SK-N-SH treated with all-trans-retinoic acid at 6 μM for 48 hours (cell line): ENCODE measurements around the gene SUPT16H.

Experiments used
- ATAC-seq: fragments of 200-7000 bp; cut with Tn5 transposase; 3 replicates; pipeline ENCODE4 v1.9.1; 2020; ENCODE audit warnings: mild to moderate bottlenecking, moderate library complexity
- ARNTL ChIP-seq: fragments of 450-650 bp; formaldehyde crosslinking; IDR thresholded peaks from 2 replicates; pipeline ENCODE4 v1.5.0; 2020; ENCODE audit warnings: low read depth, mild to moderate bottlenecking, moderate library complexity, borderline replicate concordance
- CSDC2 ChIP-seq: fragments of 250-450 bp; sonication (Bioruptor Pico); IDR thresholded peaks from 2 replicates; pipeline ENCODE4 v1.5.0; 2020; ENCODE audit warnings: mild to moderate bottlenecking, moderate library complexity
- GLIS3 ChIP-seq: fragments of 250-450 bp; sonication (Bioruptor Pico); IDR thresholded peaks from 2 replicates; pipeline ENCODE4 v1.5.0; 2020; ENCODE audit warnings: mild to moderate bottlenecking, moderate library complexity
- OSR1 ChIP-seq: fragments of 250-450 bp; sonication (Bioruptor Pico); IDR thresholded peaks from 2 replicates; pipeline ENCODE4 v1.8.0; 2022; ENCODE audit warnings: moderate library complexity, mild to moderate bottlenecking, inconsistent platforms
- RARB ChIP-seq: fragments of 250-450 bp; sonication (Bioruptor Pico); IDR thresholded peaks from 2 replicates; pipeline ENCODE4 v1.8.0; 2021; ENCODE audit warnings: mild to moderate bottlenecking, moderate library complexity
- SNAI2 ChIP-seq: fragments of 250-450 bp; sonication (Bioruptor Pico); IDR thresholded peaks from 2 replicates; pipeline ENCODE4 v1.5.0; 2020; ENCODE audit warnings: mild to moderate bottlenecking, moderate library complexity
- TCF4 ChIP-seq: fragments of 250-450 bp; sonication (Bioruptor Pico); IDR thresholded peaks from 2 replicates; pipeline ENCODE4 v1.8.0; 2021; ENCODE audit warnings: mild to moderate bottlenecking, moderate library complexity, borderline replicate concordance
- TOX ChIP-seq: fragments of 250-450 bp; sonication (Bioruptor Pico); IDR thresholded peaks from 2 replicates; pipeline ENCODE4 v1.8.0; 2021; ENCODE audit warnings: mild to moderate bottlenecking, moderate library complexity, borderline replicate concordance
- ZC3H10 ChIP-seq: fragments of 250-450 bp; sonication (Bioruptor Pico); IDR thresholded peaks from 2 replicates; pipeline ENCODE4 v1.5.1; 2021; ENCODE audit warnings: mild to moderate bottlenecking, moderate library complexity
- ZFP3 ChIP-seq: fragments of 250-450 bp; sonication (Bioruptor Pico); IDR thresholded peaks from 2 replicates; pipeline ENCODE4 v1.5.0; 2020; ENCODE audit warnings: mild to moderate bottlenecking, moderate library complexity
- ZFP30 ChIP-seq: fragments of 450-650 bp; formaldehyde crosslinking; IDR thresholded peaks from 2 replicates; pipeline ENCODE4 v1.5.0; 2022; ENCODE audit warnings: mild to moderate bottlenecking, moderate library complexity
- ZNF8 ChIP-seq: fragments of 450-650 bp; formaldehyde crosslinking; IDR thresholded peaks from 2 replicates; pipeline ENCODE4 v1.5.0; 2020; ENCODE audit warnings: mild to moderate bottlenecking, moderate library complexity
- TF ChIP-seq, protein P1 (sequence below): fragments of 250-450 bp; sonication (Bioruptor Pico); IDR thresholded peaks from 2 replicates; pipeline ENCODE4 v1.5.1; 2020; ENCODE audit warnings: low read depth, mild to moderate bottlenecking, moderate library complexity
- TF ChIP-seq, protein P2 (sequence below): fragments of 250-450 bp; sonication (Bioruptor Pico); IDR thresholded peaks from 2 replicates; pipeline ENCODE4 v1.5.0; 2020; ENCODE audit warnings: mild to moderate bottlenecking, moderate library complexity
- TF ChIP-seq, protein P3 (sequence below): fragments of 250-450 bp; sonication (Bioruptor Pico); IDR thresholded peaks from 2 replicates; pipeline ENCODE4 v1.5.1; 2021; ENCODE audit warnings: mild to moderate bottlenecking, moderate library complexity
- TF ChIP-seq, protein P4 (sequence below): fragments of 250-450 bp; sonication (Bioruptor Pico); IDR thresholded peaks from 2 replicates; pipeline ENCODE4 v1.8.0; 2021; ENCODE audit warnings: low read depth, mild to moderate bottlenecking, moderate library complexity, borderline replicate concordance
- TF ChIP-seq, protein P5 (sequence below): fragments of 250-450 bp; sonication (Bioruptor Pico); IDR thresholded peaks from 2 replicates; pipeline ENCODE4 v1.8.0; 2020; ENCODE audit warnings: mild to moderate bottlenecking, moderate library complexity, borderline replicate concordance

Gene SUPT16H

DNA sequence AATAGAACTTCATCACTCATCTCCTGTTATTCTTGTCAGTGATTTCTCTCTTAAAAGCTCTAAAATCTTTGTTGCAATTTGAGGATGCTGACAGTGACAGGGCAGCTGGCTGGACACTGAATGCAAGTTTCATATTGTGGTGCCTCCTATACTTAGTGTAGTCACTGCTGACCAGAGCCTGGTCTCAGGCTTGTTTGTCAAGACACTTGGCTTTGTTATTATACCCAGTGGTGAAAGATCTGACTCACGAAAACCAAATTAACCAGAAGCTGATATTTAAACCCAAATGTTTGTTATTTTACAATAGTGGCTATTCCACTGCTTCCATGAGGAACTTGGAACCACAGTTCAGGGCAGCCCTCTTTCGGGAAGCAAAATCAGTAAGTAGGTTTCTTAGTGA is 61.1 kb downstream of the SUPT16H start:
- TF ChIP-seq GLIS3 (no peak), ZNF8 (CRISPR knock-in tag) (no peak), ZFP30 (CRISPR knock-in tag) (no peak), OSR1 (CRISPR knock-in tag) (no peak), SNAI2 (no peak), ARNTL (CRISPR knock-in tag) (no peak), TCF4 (CRISPR knock-in tag) (no peak), TOX (CRISPR knock-in tag) (no peak)
- TF ChIP-seq, protein P1, sequence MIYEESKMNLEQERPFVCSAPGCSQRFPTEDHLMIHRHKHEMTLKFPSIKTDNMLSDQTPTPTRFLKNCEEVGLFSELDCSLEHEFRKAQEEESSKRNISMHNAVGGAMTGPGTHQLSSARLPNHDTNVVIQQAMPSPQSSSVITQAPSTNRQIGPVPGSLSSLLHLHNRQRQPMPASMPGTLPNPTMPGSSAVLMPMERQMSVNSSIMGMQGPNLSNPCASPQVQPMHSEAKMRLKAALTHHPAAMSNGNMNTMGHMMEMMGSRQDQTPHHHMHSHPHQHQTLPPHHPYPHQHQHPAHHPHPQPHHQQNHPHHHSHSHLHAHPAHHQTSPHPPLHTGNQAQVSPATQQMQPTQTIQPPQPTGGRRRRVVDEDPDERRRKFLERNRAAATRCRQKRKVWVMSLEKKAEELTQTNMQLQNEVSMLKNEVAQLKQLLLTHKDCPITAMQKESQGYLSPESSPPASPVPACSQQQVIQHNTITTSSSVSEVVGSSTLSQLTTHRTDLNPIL (CRISPR knock-in tag), result no peak
- TF ChIP-seq, protein P2, sequence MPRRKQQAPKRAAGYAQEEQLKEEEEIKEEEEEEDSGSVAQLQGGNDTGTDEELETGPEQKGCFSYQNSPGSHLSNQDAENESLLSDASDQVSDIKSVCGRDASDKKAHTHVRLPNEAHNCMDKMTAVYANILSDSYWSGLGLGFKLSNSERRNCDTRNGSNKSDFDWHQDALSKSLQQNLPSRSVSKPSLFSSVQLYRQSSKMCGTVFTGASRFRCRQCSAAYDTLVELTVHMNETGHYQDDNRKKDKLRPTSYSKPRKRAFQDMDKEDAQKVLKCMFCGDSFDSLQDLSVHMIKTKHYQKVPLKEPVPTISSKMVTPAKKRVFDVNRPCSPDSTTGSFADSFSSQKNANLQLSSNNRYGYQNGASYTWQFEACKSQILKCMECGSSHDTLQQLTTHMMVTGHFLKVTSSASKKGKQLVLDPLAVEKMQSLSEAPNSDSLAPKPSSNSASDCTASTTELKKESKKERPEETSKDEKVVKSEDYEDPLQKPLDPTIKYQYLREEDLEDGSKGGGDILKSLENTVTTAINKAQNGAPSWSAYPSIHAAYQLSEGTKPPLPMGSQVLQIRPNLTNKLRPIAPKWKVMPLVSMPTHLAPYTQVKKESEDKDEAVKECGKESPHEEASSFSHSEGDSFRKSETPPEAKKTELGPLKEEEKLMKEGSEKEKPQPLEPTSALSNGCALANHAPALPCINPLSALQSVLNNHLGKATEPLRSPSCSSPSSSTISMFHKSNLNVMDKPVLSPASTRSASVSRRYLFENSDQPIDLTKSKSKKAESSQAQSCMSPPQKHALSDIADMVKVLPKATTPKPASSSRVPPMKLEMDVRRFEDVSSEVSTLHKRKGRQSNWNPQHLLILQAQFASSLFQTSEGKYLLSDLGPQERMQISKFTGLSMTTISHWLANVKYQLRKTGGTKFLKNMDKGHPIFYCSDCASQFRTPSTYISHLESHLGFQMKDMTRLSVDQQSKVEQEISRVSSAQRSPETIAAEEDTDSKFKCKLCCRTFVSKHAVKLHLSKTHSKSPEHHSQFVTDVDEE (CRISPR knock-in tag), result no peak
- TF ChIP-seq, protein P3, sequence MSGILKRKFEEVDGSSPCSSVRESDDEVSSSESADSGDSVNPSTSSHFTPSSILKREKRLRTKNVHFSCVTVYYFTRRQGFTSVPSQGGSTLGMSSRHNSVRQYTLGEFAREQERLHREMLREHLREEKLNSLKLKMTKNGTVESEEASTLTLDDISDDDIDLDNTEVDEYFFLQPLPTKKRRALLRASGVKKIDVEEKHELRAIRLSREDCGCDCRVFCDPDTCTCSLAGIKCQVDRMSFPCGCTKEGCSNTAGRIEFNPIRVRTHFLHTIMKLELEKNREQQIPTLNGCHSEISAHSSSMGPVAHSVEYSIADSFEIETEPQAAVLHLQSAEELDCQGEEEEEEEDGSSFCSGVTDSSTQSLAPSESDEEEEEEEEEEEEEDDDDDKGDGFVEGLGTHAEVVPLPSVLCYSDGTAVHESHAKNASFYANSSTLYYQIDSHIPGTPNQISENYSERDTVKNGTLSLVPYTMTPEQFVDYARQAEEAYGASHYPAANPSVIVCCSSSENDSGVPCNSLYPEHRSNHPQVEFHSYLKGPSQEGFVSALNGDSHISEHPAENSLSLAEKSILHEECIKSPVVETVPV (CRISPR knock-in tag), result no peak
- no peak for ATAC-seq

DNA sequence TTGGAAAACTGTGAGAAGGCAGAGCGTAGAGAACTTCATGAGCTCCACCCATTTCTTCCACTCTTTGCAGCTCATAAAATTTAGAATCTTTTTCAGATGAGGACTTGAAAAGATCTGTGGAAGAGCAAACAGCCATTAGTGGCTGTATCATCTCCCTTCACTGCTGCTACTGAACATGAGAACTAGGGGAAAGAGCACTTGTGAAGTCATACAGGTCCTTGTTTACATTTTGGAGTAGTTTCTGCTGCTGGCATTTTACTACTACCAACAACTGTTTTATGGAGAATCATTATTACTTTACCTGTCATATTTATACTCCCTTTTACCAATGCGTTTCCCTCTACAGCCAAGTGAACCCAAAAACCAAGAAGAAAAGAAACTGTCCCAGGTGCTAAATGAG is 62.9 kb downstream of the SUPT16H start:
- ATAC-seq, result no peak
- TF ChIP-seq CSDC2 (CRISPR knock-in tag) (no peak), ZFP3 (CRISPR knock-in tag) (no peak), ZC3H10 (CRISPR knock-in tag) (no peak), TOX (CRISPR knock-in tag) (no peak)
- TF ChIP-seq, protein P2 (CRISPR knock-in tag), result no peak
- TF ChIP-seq, protein P4, sequence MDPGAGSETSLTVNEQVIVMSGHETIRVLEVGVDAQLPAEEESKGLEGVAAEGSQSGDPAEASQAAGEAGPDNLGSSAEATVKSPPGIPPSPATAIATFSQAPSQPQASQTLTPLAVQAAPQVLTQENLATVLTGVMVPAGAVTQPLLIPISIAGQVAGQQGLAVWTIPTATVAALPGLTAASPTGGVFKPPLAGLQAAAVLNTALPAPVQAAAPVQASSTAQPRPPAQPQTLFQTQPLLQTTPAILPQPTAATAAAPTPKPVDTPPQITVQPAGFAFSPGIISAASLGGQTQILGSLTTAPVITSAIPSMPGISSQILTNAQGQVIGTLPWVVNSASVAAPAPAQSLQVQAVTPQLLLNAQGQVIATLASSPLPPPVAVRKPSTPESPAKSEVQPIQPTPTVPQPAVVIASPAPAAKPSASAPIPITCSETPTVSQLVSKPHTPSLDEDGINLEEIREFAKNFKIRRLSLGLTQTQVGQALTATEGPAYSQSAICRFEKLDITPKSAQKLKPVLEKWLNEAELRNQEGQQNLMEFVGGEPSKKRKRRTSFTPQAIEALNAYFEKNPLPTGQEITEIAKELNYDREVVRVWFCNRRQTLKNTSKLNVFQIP, result no peak
- TF ChIP-seq, protein P1 (CRISPR knock-in tag), result no peak
- TF ChIP-seq, protein P3 (CRISPR knock-in tag), result no peak

DNA sequence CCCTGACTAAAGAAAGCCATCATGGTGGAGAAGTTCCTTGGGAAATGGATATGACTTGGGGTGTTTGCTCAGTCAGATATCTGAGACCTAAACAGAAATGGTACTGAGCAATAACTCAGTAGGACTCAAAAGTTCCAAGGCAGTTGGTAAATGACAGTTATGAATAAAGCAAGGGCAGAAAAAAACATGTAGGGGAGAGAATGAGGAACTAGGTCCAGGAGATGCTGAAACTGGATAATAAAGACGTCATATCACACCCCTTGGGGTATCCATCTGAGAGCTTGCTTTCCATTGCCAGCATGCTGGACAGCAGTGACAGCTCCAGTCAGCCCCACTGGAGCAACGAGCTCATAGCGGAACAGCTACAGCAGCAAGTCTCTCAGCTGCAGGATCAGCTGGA is 66.4 kb downstream of the SUPT16H start:
- TF ChIP-seq GLIS3 (no peak), RARB (no peak), ARNTL (CRISPR knock-in tag) (no peak)
- TF ChIP-seq, protein P5, sequence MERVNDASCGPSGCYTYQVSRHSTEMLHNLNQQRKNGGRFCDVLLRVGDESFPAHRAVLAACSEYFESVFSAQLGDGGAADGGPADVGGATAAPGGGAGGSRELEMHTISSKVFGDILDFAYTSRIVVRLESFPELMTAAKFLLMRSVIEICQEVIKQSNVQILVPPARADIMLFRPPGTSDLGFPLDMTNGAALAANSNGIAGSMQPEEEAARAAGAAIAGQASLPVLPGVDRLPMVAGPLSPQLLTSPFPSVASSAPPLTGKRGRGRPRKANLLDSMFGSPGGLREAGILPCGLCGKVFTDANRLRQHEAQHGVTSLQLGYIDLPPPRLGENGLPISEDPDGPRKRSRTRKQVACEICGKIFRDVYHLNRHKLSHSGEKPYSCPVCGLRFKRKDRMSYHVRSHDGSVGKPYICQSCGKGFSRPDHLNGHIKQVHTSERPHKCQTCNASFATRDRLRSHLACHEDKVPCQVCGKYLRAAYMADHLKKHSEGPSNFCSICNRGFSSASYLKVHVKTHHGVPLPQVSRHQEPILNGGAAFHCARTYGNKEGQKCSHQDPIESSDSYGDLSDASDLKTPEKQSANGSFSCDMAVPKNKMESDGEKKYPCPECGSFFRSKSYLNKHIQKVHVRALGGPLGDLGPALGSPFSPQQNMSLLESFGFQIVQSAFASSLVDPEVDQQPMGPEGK (CRISPR knock-in tag), result no peak
- ATAC-seq, result no peak
